ENCODE measurements around the gene EME2. TPM values are rescaled to one million over a fixed set of nuclear protein-coding genes. Genes with fewer than 3 reads are reported as not detected.

Gene EME2
- total RNA-seq, 1 donor from 2014 or later: 19.2 TPM

- no peak overlapping the region for H3K4me3 ChIP-seq
- H3K27ac ChIP-seq: no peak overlapping the region
- peaks cover 17% of the 10 kb centered on the region for H3K4me1 ChIP-seq
- no peak for DNase-seq
- H3K36me3 ChIP-seq: peaks cover 31% of the 10 kb centered on the region
- no peak for ATAC-seq
- no peaks in the 10 kb centered on the region for H3K9me3 ChIP-seq
- TF ChIP-seq, protein P1, sequence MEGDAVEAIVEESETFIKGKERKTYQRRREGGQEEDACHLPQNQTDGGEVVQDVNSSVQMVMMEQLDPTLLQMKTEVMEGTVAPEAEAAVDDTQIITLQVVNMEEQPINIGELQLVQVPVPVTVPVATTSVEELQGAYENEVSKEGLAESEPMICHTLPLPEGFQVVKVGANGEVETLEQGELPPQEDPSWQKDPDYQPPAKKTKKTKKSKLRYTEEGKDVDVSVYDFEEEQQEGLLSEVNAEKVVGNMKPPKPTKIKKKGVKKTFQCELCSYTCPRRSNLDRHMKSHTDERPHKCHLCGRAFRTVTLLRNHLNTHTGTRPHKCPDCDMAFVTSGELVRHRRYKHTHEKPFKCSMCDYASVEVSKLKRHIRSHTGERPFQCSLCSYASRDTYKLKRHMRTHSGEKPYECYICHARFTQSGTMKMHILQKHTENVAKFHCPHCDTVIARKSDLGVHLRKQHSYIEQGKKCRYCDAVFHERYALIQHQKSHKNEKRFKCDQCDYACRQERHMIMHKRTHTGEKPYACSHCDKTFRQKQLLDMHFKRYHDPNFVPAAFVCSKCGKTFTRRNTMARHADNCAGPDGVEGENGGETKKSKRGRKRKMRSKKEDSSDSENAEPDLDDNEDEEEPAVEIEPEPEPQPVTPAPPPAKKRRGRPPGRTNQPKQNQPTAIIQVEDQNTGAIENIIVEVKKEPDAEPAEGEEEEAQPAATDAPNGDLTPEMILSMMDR (IDR thresholded peaks at IDR 0.05): no peak
- no peaks in the 10 kb centered on the region for H3K27me3 ChIP-seq
- intact Hi-C loops (cut with DNase I): no loop called here
These were observed 12.6 kb downstream of the EME2 start for GRCh38 chr16:1784977-1785845.

- TF ChIP-seq, protein P1 (IDR thresholded peaks at IDR 0.05): no peak
- Histone ChIP-seq H3K27ac (no peak overlapping the region), H3K4me1 (peaks cover 16% of the 10 kb centered on the region), H3K4me3 (no peak overlapping the region), H3K27me3 (no peaks in the 10 kb centered on the region), H3K36me3 (peaks cover 29% of the 10 kb centered on the region), H3K9me3 (no peaks in the 10 kb centered on the region)
- intact Hi-C loops (cut with DNase I): no loop called here
- DNase-seq (peak; percentile 54), ATAC-seq (no peak)
These were observed 13.2 kb downstream of the EME2 start for GRCh38 chr16:1785846-1786170.

DNA sequence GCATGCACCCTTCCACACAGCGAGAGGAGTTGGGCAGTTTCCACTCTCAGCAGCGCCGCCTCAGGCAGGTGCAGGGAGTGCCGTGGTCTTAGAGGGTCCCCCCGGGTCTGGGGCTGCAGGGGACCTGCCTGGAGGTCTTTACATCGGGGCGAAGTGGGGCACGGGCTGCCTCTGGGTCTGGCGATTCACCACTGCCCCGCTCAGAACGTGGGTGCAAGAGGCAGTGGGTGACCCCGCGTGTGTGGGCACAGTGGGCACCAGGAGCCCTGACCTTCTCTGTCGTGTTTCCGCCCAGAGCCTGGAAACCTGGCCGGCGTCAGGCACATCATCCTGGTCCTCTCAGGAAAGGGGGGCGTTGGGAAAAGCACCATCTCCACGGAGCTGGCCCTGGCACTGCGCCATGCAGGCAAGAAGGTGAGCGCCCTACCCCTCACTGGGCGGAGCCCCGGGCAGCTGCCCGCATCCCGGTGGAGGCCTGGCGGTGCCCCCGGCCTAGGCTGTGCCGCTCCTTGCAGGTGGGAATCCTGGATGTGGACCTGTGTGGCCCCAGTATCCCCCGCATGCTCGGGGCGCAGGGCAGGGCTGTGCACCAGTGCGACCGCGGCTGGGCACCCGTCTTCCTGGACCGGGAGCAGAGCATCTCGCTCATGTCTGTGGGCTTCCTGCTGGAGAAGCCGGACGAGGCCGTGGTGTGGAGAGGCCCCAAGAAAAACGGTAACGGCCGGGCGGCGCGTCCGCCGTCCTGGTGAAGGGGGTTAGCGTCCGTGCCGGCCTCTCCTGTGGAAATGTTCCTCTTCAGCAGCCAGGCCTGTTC is 13.8 kb downstream of the EME2 start:
- DNase-seq (peak; percentile 63), ATAC-seq (no peak)
- intact Hi-C loops (cut with DNase I): no loop called here
- peaks cover 10% of the 10 kb centered on the region for H3K4me1 ChIP-seq
- H3K27me3 ChIP-seq: no peaks in the 10 kb centered on the region
- H3K9me3 ChIP-seq: no peaks in the 10 kb centered on the region
- H3K4me3 ChIP-seq: no peak overlapping the region
- TF ChIP-seq, protein P1 (IDR thresholded peaks at IDR 0.05): no peak
- no peak overlapping the region for H3K27ac ChIP-seq
- H3K36me3 ChIP-seq: peaks cover 29% of the 10 kb centered on the region

GRCh38 chr16:1787056-1787321 is 14.4 kb downstream of the EME2 start:
- H3K4me3 ChIP-seq: no peak overlapping the region
- peaks cover 29% of the 10 kb centered on the region for H3K36me3 ChIP-seq
- peaks cover 8% of the 10 kb centered on the region for H3K4me1 ChIP-seq
- TF ChIP-seq, protein P1 (IDR thresholded peaks at IDR 0.05): no peak
- no peaks in the 10 kb centered on the region for H3K9me3 ChIP-seq
- intact Hi-C loops (cut with DNase I): no loop called here
- H3K27me3 ChIP-seq: no peaks in the 10 kb centered on the region
- no peak for ATAC-seq
- no peak for DNase-seq
- no peak overlapping the region for H3K27ac ChIP-seq

GRCh38 chr16:1787322-1788094 is 14.9 kb downstream of the EME2 start:
- H3K27ac ChIP-seq: no peak overlapping the region
- H3K27me3 ChIP-seq: no peaks in the 10 kb centered on the region
- DNase-seq: peak; percentile 62
- TF ChIP-seq, protein P1 (IDR thresholded peaks at IDR 0.05): no peak
- intact Hi-C loops (cut with DNase I): no loop called here
- H3K36me3 ChIP-seq: peaks cover 29% of the 10 kb centered on the region
- ATAC-seq: no peak
- H3K4me1 ChIP-seq: peaks cover 8% of the 10 kb centered on the region
- H3K9me3 ChIP-seq: no peaks in the 10 kb centered on the region
- H3K4me3 ChIP-seq: no peak overlapping the region
